Prostate gland (tissue), 2 donors: ENCODE measurements around the gene KRTAP12-4.
"Not testable (repeated sequence)": the region's sequence is repeated elsewhere in the genome, so short reads cannot be mapped to it uniquely, and the experiment has no call there.

Experiments
- POLR2A ChIP-seq: fragments of 450-650 bp; IDR thresholded peaks from one replicate; pipeline ENCODE4 v1.6.1; 2016; ENCODE audit warnings: antibody characterized with exemption, mild to moderate bottlenecking
- POLR2AphosphoS5 ChIP-seq: sonication (generic); formaldehyde crosslinking; IDR thresholded peaks from one replicate; pipeline ENCODE4 v1.6.1; 2017; ENCODE audit warnings: antibody characterized with exemption
- TF ChIP-seq, protein P1 (sequence below), 4 experiments: fragments of 200-600 bp in 2 of 4; fragments of 450-650 bp in 2 of 4; sonication (generic) in 2 of 4; IDR thresholded peaks; 1 replicate in 3 of 4; 2 replicates in 1 of 4; pipeline ENCODE4 v1.5.1; 2016 to 2019; ENCODE audit warnings: antibody characterized with exemption in 4 of 4, mild to moderate bottlenecking in 2 of 4, moderate library complexity in 2 of 4

DNA sequence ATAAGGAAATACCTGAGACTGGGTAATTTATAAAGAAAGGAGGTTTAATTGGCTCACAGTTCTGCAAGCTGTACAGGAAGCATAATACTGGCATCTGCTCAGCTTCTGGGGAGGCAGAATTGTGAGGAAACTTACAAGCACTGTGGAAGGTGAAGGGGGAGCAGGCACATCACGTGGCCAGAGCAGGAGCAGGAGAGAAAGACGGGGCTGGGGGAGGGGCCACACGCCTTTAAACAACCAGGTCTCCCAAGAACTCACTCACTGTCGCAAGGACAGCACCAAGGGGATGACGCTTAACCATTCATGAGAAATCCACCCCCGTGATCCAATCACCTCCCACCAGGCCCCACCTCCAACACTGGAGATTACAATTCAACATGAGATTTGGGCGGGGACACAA lies 7.1 kb upstream of the KRTAP12-4 start:
- TF ChIP-seq, protein P1, sequence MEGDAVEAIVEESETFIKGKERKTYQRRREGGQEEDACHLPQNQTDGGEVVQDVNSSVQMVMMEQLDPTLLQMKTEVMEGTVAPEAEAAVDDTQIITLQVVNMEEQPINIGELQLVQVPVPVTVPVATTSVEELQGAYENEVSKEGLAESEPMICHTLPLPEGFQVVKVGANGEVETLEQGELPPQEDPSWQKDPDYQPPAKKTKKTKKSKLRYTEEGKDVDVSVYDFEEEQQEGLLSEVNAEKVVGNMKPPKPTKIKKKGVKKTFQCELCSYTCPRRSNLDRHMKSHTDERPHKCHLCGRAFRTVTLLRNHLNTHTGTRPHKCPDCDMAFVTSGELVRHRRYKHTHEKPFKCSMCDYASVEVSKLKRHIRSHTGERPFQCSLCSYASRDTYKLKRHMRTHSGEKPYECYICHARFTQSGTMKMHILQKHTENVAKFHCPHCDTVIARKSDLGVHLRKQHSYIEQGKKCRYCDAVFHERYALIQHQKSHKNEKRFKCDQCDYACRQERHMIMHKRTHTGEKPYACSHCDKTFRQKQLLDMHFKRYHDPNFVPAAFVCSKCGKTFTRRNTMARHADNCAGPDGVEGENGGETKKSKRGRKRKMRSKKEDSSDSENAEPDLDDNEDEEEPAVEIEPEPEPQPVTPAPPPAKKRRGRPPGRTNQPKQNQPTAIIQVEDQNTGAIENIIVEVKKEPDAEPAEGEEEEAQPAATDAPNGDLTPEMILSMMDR (IDR thresholded peaks at IDR 0.05): not testable (repeated sequence)
- TF ChIP-seq POLR2A, POLR2AphosphoS5: not testable (repeated sequence)
